Muscle of back (tissue), 11 donors: ENCODE data around the gene FBXO34. TPM values are rescaled to one million over a fixed set of nuclear protein-coding genes. Genes with fewer than 3 reads are reported as not detected.
"Not testable (repeated sequence)": the region's sequence is repeated elsewhere in the genome, so short reads cannot be mapped to it uniquely, and the experiment has no call there.

Experiments used
- DNase-seq, 3 donors: peaks; one replicate each; pipeline versions ENCODE4 v3.0.0 to v3.0.0-alpha.2; 2013
- polyA plus RNA-seq, 10 donors: library from polyadenylated mRNA; unstranded; fragments of 120-200 nt; gene quantifications; one replicate each; pipeline ENCODE4 v1.2.1, GENCODE V29; 2013; ENCODE audit not compliant: insufficient read length in 10 of 10

FBXO34 gene
- polyA plus RNA-seq, 10 donors: 16.2 to 21.6 (median 19.1) TPM

GRCh38 chr14:55306938-55307589 lies 35.8 kb downstream of the FBXO34 start:
- DNase-seq: no peak

GRCh38 chr14:55309154-55309553 lies 37.9 kb downstream of the FBXO34 start:
- no peak for DNase-seq

GRCh38 chr14:55309761-55310365 lies 38.6 kb downstream of the FBXO34 start:
- no peak for DNase-seq

GRCh38 chr14:55312379-55313030 lies 41.3 kb downstream of the FBXO34 start:
- not testable (repeated sequence) for DNase-seq

- DNase-seq: no peak
Measured at GRCh38 chr14:55313480-55313879, 42.3 kb downstream of the FBXO34 start.

- no peak for DNase-seq
Measured at GRCh38 chr14:55314449-55314848, 43.2 kb downstream of the FBXO34 start.

GRCh38 chr14:55316564-55316963 lies 45.3 kb downstream of the FBXO34 start:
- no peak for DNase-seq

- DNase-seq: no peak
Measured at GRCh38 chr14:55317542-55318306, 46.5 kb downstream of the FBXO34 start.

GRCh38 chr14:55318694-55319093 lies 47.5 kb downstream of the FBXO34 start:
- no peak for DNase-seq

GRCh38 chr14:55323910-55324309 lies 52.7 kb downstream of the FBXO34 start:
- DNase-seq: no peak

- no peak for DNase-seq
Measured at GRCh38 chr14:55324812-55325211, 53.6 kb downstream of the FBXO34 start.

- no peak for DNase-seq
Measured at GRCh38 chr14:55327179-55327578, 56.0 kb downstream of the FBXO34 start.

GRCh38 chr14:55328317-55328716 lies 57.1 kb downstream of the FBXO34 start:
- no peak for DNase-seq

GRCh38 chr14:55329999-55330710 lies 58.9 kb downstream of the FBXO34 start:
- no peak for DNase-seq

GRCh38 chr14:55332654-55333570 lies 61.7 kb downstream of the FBXO34 start:
- DNase-seq: no peak

- DNase-seq: no peak
Measured at GRCh38 chr14:55333711-55334485, 62.7 kb downstream of the FBXO34 start.

GRCh38 chr14:55336162-55336561 lies 64.9 kb downstream of the FBXO34 start:
- no peak for DNase-seq

- no peak for DNase-seq
Measured at GRCh38 chr14:55336691-55337090, 65.5 kb downstream of the FBXO34 start.

GRCh38 chr14:55339770-55340169 lies 68.5 kb downstream of the FBXO34 start:
- DNase-seq: no peak

GRCh38 chr14:55340482-55340881 lies 69.3 kb downstream of the FBXO34 start:
- no peak for DNase-seq
